ENCODE measurements around the gene CFAP99. TPM values are rescaled to one million over a fixed set of nuclear protein-coding genes. Genes with fewer than 3 reads are reported as not detected.

Gene CFAP99
- total and polyA plus RNA-seq, 2 donors from 2014 or later = 1.5 to 1.7 TPM

DNA sequence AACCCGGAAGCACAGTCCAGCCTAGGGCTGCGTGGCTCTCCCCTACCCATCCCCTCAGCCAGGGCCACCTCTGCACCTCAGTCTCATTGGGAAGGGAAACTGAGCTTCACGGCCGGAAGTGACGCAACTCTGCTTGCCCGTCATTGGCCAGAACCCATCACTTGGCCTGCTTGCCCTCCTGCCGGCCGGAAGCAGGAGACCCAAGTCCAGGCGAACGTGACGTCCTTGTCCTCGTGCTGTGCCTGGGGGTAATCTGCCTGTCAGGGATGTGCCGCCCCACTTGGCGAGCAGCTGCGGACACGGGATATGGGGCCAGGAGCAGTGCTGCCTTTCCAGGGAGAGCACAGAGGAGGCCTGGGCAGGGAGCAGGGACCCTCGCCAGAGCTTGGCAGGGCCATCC is 31.5 kb upstream of the CFAP99 start:
- TF ChIP-seq, protein P1, sequence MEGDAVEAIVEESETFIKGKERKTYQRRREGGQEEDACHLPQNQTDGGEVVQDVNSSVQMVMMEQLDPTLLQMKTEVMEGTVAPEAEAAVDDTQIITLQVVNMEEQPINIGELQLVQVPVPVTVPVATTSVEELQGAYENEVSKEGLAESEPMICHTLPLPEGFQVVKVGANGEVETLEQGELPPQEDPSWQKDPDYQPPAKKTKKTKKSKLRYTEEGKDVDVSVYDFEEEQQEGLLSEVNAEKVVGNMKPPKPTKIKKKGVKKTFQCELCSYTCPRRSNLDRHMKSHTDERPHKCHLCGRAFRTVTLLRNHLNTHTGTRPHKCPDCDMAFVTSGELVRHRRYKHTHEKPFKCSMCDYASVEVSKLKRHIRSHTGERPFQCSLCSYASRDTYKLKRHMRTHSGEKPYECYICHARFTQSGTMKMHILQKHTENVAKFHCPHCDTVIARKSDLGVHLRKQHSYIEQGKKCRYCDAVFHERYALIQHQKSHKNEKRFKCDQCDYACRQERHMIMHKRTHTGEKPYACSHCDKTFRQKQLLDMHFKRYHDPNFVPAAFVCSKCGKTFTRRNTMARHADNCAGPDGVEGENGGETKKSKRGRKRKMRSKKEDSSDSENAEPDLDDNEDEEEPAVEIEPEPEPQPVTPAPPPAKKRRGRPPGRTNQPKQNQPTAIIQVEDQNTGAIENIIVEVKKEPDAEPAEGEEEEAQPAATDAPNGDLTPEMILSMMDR (IDR thresholded peaks at IDR 0.05; ENCODE audit: borderline replicate concordance, extremely low read depth, insufficient read depth) = no peak
- Histone ChIP-seq H3K9me3 (ENCODE audit: control insufficient read depth in 2 of 3, insufficient read depth in 1 of 3, low read length in 3 of 3) (no peaks in the 10 kb centered on the region), H3K4me3 (ENCODE audit: low read length in 3 of 3) (no peak overlapping the region), H3K36me3 (ENCODE audit: control insufficient read depth in 2 of 3, insufficient read depth in 3 of 3, low read length in 3 of 3) (no peaks in the 10 kb centered on the region), H3K9ac (ENCODE audit: low read length in 3 of 3) (no peak overlapping the region), H3K27me3 (ENCODE audit: control insufficient read depth, insufficient read depth, low read length) (no peaks in the 10 kb centered on the region), H3K4me1 (ENCODE audit: control insufficient read depth in 2 of 3, insufficient read depth in 2 of 3, low read depth in 1 of 3, low read length in 3 of 3) (no peaks in the 10 kb centered on the region), H3K27ac (ENCODE audit: low read depth in 2 of 2, low read length in 2 of 2) (no peak overlapping the region)
- FAIRE-seq (no peak), DNase-seq (no peak)
- intact Hi-C loops (cut with DNase I) = no loop called here

DNA sequence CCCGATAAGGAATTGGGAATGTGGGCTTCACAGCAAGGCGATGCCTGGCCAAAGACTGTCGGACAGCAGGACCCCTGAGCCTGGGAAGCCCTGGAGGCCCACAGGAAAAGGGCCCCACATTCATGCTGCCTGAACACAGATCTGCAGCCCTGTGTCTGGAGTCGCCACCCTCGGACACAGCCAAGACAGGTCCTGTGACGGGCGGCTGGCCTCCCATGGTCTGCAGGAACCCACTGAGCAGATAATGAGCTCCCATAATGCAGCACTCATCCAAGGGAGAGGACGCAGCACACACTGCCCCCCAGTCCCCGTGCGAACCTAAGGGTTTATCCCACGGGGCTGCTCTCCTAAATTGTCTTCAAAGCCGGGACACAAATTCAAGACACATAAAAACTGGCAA is 30.9 kb upstream of the CFAP99 start:
- Histone ChIP-seq H3K9me3 (ENCODE audit: control insufficient read depth in 2 of 3, insufficient read depth in 1 of 3, low read length in 3 of 3) (no peaks in the 10 kb centered on the region), H3K4me1 (ENCODE audit: control insufficient read depth in 2 of 3, insufficient read depth in 2 of 3, low read depth in 1 of 3, low read length in 3 of 3) (no peaks in the 10 kb centered on the region), H3K9ac (ENCODE audit: low read length in 3 of 3) (no peak overlapping the region), H3K4me3 (ENCODE audit: low read length in 3 of 3) (no peak overlapping the region), H3K27ac (ENCODE audit: low read depth in 2 of 2, low read length in 2 of 2) (no peak overlapping the region), H3K27me3 (ENCODE audit: control insufficient read depth, insufficient read depth, low read length) (no peaks in the 10 kb centered on the region), H3K36me3 (ENCODE audit: control insufficient read depth in 2 of 3, insufficient read depth in 3 of 3, low read length in 3 of 3) (no peaks in the 10 kb centered on the region)
- TF ChIP-seq, protein P1 (IDR thresholded peaks at IDR 0.05; ENCODE audit: borderline replicate concordance, extremely low read depth, insufficient read depth) = no peak
- DNase-seq = no peak
- no peak for FAIRE-seq
- intact Hi-C loops (cut with DNase I) = no loop called here

DNA sequence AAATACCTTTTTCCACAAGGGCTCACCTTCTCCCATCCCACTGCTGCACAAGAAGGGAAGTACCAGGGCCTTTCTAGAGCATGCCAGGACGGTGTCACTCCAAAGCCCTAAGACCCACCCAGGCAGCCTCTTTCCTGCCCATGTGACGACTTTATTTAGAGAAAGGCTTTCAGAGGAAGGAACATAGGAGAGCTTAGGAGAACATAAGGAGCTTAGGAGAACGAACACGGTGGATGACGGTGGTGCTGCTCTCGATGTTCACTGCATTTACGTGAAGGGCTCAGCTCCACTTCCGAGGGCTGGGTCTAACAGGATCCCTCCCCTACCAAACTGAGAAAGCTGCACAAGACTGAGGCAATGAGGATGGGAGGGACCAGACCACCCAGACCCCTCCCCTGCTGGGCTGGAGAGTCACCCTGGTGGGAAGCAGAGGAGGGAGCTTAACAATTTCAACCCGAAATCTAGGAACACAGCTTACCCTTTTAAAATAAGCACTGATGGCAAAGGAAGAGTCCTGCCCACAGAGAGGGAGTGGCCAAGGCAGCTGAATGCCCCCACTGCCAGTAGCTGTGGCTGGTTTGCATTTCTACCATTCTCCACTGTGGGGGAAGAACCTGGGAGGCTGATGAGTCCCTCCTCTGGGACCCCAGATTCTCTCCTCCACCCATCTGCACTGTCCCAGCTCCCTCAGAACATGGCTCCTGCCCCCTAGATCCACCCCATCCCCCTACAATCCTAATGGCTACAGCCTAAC is 30.1 kb upstream of the CFAP99 start:
- peaks cover 0 to 4% (median 0%) of the 10 kb centered on the region in 3 donors for H3K4me1 ChIP-seq (ENCODE audit: control insufficient read depth in 2 of 3, insufficient read depth in 2 of 3, low read depth in 1 of 3, low read length in 3 of 3)
- FAIRE-seq = no peak
- TF ChIP-seq, protein P1 (IDR thresholded peaks at IDR 0.05; ENCODE audit: borderline replicate concordance, extremely low read depth, insufficient read depth) = no peak

More for the DNA sequence above, 30.1 kb upstream of the CFAP99 start:
- no peaks in the 10 kb centered on the region for H3K9me3 ChIP-seq (ENCODE audit: control insufficient read depth in 2 of 3, insufficient read depth in 1 of 3, low read length in 3 of 3)
- intact Hi-C loops (cut with DNase I) = no loop called here
- DNase-seq = peak in 1 of 5 donors; percentile 37
- no peak overlapping the region for H3K27ac ChIP-seq (ENCODE audit: low read depth in 2 of 2, low read length in 2 of 2)
- H3K36me3 ChIP-seq (ENCODE audit: control insufficient read depth in 2 of 3, insufficient read depth in 3 of 3, low read length in 3 of 3) = no peaks in the 10 kb centered on the region
- no peaks in the 10 kb centered on the region for H3K27me3 ChIP-seq (ENCODE audit: control insufficient read depth, insufficient read depth, low read length)
- H3K4me3 ChIP-seq (ENCODE audit: low read length in 3 of 3) = no peak overlapping the region
- no peak overlapping the region for H3K9ac ChIP-seq (ENCODE audit: low read length in 3 of 3)
